Measurements from ENCODE around the gene LGR4.

LGR4 gene

DNA sequence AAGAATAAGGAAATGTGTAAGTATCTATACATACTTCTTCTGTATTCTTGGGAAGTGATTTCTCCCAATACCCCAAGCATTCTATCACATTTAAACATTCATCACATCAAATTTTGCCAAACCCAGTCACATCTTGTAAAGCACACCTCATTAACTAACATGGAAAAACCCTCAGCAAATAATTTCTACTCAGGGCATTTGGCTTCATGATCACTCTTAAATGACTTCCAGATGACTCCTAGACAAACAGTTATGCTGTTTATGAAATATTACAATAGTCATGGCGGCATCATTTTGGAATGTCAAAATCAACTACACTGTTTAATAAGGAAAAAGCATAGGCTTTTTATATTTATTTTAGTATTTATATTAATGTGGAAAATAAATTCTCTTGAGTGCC lies 62.3 kb downstream of the LGR4 start:
- no peak overlapping the region for H3K4me3 ChIP-seq (ENCODE audit: low read depth, low read length)
- DNase-seq (ENCODE audit: low read depth) = no peak
- TF ChIP-seq, protein P1, sequence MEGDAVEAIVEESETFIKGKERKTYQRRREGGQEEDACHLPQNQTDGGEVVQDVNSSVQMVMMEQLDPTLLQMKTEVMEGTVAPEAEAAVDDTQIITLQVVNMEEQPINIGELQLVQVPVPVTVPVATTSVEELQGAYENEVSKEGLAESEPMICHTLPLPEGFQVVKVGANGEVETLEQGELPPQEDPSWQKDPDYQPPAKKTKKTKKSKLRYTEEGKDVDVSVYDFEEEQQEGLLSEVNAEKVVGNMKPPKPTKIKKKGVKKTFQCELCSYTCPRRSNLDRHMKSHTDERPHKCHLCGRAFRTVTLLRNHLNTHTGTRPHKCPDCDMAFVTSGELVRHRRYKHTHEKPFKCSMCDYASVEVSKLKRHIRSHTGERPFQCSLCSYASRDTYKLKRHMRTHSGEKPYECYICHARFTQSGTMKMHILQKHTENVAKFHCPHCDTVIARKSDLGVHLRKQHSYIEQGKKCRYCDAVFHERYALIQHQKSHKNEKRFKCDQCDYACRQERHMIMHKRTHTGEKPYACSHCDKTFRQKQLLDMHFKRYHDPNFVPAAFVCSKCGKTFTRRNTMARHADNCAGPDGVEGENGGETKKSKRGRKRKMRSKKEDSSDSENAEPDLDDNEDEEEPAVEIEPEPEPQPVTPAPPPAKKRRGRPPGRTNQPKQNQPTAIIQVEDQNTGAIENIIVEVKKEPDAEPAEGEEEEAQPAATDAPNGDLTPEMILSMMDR (IDR thresholded peaks at IDR 0.05; ENCODE audit: control insufficient read depth, extremely low read depth, insufficient read depth) = no peak

DNA sequence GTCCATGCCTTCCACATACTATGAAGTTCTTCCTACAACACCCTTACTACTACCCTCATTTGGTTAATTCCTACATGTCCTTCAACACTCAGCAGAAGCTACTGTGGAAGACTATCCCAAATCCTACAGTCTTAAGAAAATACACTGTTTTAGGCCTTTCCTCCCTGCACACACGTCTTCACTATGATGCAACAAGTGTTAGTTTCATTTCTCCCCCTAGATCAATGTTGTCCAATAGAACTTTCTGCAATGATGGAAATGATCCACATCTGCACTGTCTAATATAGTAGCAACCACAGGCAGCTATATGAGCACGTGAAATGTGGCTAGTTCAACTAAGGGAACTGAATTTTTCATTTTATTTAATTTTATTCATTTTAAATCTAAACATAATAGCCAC lies 62.8 kb downstream of the LGR4 start:
- TF ChIP-seq, protein P1 (IDR thresholded peaks at IDR 0.05; ENCODE audit: control insufficient read depth, extremely low read depth, insufficient read depth) = no peak
- no peak for DNase-seq (ENCODE audit: low read depth)
- no peak overlapping the region for H3K4me3 ChIP-seq (ENCODE audit: low read depth, low read length)

DNA sequence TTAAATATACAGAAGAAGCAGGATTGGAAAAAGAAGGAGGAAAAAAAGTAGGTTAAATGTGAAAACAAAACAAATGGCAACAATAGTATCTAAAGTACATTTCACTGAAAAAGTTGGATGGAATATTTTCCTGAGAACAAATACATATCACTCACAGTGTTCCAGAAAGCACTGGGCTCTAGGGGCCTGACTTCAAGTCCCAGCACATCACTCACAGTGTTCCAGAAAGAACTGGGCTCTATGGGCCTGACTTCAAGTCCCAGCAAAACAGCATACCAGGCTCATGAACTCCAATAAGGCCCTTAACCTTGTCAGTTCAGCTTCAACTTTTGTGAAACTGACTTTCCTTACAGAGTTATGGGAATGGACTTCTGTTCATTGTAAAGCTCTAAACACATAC lies 63.5 kb downstream of the LGR4 start:
- DNase-seq (ENCODE audit: low read depth) = no peak
- TF ChIP-seq, protein P1 (IDR thresholded peaks at IDR 0.05; ENCODE audit: control insufficient read depth, extremely low read depth, insufficient read depth) = no peak
- H3K4me3 ChIP-seq (ENCODE audit: low read depth, low read length) = no peak overlapping the region

DNA sequence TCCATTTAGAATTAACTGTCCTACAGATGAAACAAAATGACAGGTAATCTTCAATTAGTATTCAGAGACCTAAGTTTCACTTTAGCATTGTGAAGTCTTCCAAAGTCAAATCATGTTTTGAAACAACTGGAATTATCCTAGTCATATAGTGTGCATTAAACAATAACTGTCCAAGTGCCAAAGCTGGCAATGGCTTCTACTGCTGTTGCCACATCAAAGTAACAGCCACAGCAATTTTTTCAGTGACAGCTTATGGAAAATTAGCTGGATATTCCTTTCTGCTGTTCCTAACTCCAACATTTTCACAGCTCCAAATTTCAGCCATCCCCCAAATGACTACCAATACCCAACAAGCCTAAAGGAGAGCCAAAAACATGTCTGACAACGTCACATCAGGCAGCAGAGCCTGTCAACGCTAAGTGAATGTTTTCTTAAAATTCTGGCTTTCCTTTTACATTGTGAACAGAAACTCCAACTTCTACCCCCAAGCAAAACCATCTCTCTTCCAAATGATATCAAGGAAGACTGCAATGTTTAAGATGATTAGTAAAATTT lies 64.3 kb downstream of the LGR4 start:
- no peak for DNase-seq (ENCODE audit: low read depth)

DNA sequence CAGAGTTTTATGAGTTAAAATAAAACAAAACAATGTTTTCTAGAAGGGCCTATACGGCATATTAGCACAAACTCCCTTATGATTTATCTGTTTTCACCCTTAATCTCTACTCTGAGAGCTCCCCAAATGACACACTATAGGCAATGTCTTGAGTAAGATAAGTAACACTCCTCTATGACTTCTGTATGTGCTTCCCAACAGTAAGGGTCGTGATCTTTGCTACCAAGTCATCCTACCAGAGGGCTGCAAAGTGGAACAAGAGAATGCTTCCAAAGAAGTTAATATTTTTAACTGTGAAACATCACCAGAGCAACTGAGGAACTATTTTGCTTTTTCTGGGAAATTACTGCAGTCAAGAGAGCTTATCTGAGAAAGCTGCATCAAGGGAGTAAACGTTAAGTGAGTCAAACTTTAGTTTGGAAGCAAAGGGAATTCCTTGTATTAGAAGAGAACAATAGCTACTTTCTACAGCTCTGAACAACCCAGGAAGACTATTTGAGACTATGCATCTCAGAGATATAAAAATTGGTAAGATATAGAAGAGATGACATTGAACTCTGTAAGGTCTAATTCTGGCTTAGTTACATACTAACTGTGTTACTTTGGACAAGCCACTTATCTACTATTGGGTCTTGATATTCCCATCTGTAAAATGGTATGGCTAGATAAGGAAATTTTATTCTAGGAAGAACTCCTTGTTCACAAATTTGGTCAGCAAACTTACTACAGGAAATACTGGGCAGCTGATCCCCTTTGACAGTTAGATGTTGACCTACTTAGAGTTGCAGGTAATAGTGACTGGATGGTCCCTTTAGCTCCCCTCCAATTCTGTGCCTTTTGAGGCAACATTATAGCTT lies 65.9 kb downstream of the LGR4 start:
- TF ChIP-seq, protein P1 (IDR thresholded peaks at IDR 0.05; ENCODE audit: control insufficient read depth, extremely low read depth, insufficient read depth) = no peak
- no peak for DNase-seq (ENCODE audit: low read depth)
- H3K4me3 ChIP-seq (ENCODE audit: low read depth, low read length) = no peak overlapping the region

More for the DNA sequence above, 64.3 kb downstream of the LGR4 start:
- TF ChIP-seq, protein P1 (IDR thresholded peaks at IDR 0.05; ENCODE audit: control insufficient read depth, extremely low read depth, insufficient read depth) = no peak
- no peak overlapping the region for H3K4me3 ChIP-seq (ENCODE audit: low read depth, low read length)

DNA sequence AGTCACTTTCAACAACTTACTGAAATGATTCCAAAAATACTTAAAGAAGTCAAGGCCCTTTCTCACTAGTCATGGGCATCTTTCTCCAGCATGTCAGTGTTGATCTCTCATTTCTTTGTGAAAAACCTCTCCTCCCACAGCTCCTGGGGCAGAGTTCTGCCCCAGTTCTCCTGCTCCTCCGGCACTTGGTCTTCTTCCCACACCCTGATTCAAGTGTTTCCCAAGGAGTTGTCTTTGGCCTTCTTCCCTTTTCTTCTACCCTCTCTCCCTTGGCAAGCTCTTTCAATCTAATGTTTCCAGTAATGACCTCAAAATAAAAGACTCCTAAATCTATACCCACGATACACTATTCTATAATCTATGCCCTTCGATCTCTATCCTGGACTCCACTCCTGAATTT lies 67.5 kb downstream of the LGR4 start:
- DNase-seq (ENCODE audit: low read depth) = no peak
- H3K4me3 ChIP-seq (ENCODE audit: low read depth, low read length) = no peak overlapping the region
- TF ChIP-seq, protein P1 (IDR thresholded peaks at IDR 0.05; ENCODE audit: control insufficient read depth, extremely low read depth, insufficient read depth) = no peak

Data from LNCaP clone FGC (cell line).